Activated naive CD8-positive, alpha-beta T cell treated with anti-CD3 and anti-CD28 coated beads for 36 hours (primary cell): Measurements from ENCODE around the gene STXBP1. TPM values are rescaled to one million over a fixed set of nuclear protein-coding genes. Genes with fewer than 3 reads are reported as not detected.

ENCODE experiments used
- DNase-seq: peaks from one replicate; pipeline ENCODE4 v3.0.0; 2021
- H3K27ac Mint-ChIP-seq: one replicate; pipeline ENCODE4 v1.8.0; 2022; ENCODE audit warnings: mild to moderate bottlenecking, moderate library complexity, mixed read lengths
- H3K27me3 Mint-ChIP-seq: one replicate; pipeline ENCODE4 v1.8.0; 2022; ENCODE audit warnings: mild to moderate bottlenecking, mixed read lengths
- H3K36me3 Mint-ChIP-seq: one replicate; pipeline ENCODE4 v1.8.0; 2021; ENCODE audit warnings: mild to moderate bottlenecking, mixed read lengths
- H3K4me1 Mint-ChIP-seq: one replicate; pipeline ENCODE4 v1.8.0; 2021; ENCODE audit warnings: mixed read lengths
- H3K4me3 Mint-ChIP-seq: one replicate; pipeline ENCODE4 v1.8.0; 2022; ENCODE audit warnings: mild to moderate bottlenecking, moderate library complexity, mixed read lengths
- H3K9me3 Mint-ChIP-seq: one replicate; pipeline ENCODE4 v1.8.0; 2022; ENCODE audit warnings: mixed read lengths
- total RNA-seq, 2 experiments: library from RNA; stranded (reverse); gene quantifications; one replicate each; pipeline ENCODE4 v1.2.3, GENCODE V29; 2021

STXBP1 gene
- total RNA-seq, 2 experiments from 2014 or later: 18.8 to 19.9 TPM

DNA sequence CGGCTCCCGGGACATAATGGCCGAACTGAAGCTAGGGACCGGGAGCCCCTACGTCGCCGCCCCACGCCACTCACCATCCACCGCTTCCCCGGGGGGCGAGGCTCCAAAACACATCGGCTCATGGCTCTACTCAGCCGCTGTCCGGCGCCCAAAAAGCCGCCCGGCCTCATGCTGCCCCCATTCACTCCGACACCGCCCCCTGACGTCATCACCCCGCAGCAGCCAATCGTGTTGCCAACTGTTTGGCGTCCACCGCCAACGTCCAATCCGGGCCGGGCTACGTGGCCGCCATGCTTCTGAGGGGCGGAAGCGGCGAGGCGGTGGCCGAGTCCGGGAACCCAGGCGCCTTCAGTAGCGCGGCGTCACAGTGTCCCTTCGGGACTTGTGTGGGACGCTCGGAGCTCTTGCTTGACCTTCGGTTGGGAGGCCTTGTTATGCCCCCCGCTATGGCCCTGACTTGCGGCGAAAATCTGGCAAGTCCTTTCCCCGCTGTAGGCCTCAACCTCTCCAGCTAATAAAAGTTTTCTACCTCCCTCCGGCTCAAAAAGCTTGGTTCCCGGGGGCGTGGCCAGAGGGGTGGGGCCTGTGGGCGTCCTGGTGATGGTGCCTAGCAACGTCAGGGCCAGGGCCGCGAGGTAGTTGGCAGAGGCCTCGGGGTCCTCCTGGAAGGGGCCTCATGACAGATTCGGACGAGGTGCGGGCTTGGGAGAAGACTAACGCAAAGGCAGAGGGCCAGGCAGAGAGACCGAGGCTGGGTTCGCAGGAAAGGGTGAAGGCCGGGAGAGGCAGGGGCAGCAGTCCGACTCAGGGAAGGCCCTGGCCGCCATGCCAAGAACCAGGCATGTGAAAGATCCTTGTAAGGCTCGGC, 103.6 kb downstream of the STXBP1 start, which contains the start of the genes PTRH1 and TTC16:
TSS of gene PTRH1 (minus strand) at position 194 of the 868 bp plus-strand sequence. CDS start at position 170, 24 bp downstream.
TSS of gene TTC16 (plus strand) at position 610 of the 868 bp plus-strand sequence. CDS start at position 677, 67 bp downstream.
- Mint-ChIP-seq H3K4me3 (peak within 1 kb of the TSS; percentile 97), H3K36me3 (no peaks in the 10 kb centered on the region), H3K27ac (peak within 1 kb of the TSS; percentile 92), H3K9me3 (no peaks in the 10 kb centered on the region), H3K4me1 (peaks cover 27% of the 10 kb centered on the region), H3K27me3 (no peaks in the 10 kb centered on the region)
- DNase-seq: peak; percentile 99

DNA sequence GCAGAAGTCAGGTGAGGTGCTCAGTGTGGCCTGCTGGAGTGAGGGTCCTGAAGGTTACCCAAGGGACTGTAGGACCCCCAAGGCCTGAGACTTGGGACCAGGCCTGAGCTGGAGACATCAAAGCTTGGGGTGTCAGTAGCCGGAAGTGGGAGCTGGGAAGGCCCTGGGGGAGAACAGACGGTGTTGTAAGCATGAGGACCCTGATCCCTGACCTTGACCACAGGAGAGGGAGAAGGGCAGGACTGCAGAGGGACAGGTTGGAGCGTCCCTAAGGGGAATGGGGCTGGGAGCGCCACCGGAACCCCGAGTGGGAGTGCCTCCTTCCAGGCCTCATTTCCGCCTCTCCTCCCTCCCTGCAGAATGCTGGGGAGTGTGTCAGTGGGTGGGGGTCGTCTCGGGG, 104.3 kb downstream of the STXBP1 start:
- Mint-ChIP-seq H3K27me3 (no peaks in the 10 kb centered on the region), H3K27ac (peak overlapping the region; percentile 92), H3K36me3 (no peaks in the 10 kb centered on the region), H3K4me1 (peaks cover 26% of the 10 kb centered on the region), H3K4me3 (peak overlapping the region; percentile 97), H3K9me3 (no peaks in the 10 kb centered on the region)
- DNase-seq: no peak

- peaks cover 24% of the 10 kb centered on the region for H3K4me1 Mint-ChIP-seq
- no peaks in the 10 kb centered on the region for H3K36me3 Mint-ChIP-seq
- no peak overlapping the region for H3K4me3 Mint-ChIP-seq
- no peaks in the 10 kb centered on the region for H3K9me3 Mint-ChIP-seq
- no peaks in the 10 kb centered on the region for H3K27me3 Mint-ChIP-seq
- no peak for DNase-seq
- no peak overlapping the region for H3K27ac Mint-ChIP-seq
Measured at GRCh38 chr9:127717766-127718165, 105.7 kb downstream of the STXBP1 start.

DNA sequence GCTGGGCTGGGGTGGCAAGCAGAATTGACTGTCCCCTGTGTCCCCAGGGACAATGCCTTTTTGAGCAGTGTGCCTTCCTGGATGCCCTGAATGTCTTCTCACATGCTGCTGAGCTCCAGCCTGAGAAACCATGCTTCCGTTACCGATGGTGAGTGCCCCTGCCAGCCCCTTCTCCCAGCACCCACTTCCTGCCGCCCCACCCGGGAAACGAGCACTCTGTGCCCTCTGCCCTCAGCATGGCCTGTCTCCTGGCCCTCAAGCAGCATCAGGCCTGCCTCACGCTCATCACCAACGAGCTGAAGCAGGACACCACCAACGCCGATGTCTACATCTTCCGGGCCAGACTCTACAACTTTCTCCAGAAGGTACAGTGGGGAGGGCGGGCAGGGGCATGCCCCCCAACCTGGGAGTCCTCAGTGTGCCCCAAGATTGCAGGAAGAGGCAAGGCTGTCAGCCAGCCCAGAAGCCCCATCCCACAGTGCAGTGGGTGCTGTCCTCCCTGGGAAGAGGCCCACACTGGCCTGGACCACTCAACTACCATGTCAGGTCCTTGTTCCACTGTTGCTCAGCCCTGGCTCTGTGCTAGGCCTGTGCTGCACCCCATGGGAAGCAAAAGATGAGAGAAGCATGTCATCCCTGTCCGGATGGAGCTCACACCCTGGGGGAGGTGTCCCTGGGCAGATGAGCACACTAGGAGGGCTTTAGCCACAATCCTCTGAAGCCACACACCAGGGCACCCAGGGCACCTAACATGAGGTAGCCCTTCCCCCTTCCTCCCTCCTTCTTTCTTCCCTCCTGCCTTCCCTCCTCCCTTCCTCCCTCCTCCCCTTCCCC, 108.2 kb downstream of the STXBP1 start:
- Mint-ChIP-seq H3K36me3 (no peaks in the 10 kb centered on the region), H3K4me3 (peak overlapping the region; percentile 57), H3K27ac (peak overlapping the region; percentile 89), H3K9me3 (no peaks in the 10 kb centered on the region), H3K4me1 (peaks cover 21% of the 10 kb centered on the region), H3K27me3 (no peaks in the 10 kb centered on the region)
- DNase-seq: no peak

DNA sequence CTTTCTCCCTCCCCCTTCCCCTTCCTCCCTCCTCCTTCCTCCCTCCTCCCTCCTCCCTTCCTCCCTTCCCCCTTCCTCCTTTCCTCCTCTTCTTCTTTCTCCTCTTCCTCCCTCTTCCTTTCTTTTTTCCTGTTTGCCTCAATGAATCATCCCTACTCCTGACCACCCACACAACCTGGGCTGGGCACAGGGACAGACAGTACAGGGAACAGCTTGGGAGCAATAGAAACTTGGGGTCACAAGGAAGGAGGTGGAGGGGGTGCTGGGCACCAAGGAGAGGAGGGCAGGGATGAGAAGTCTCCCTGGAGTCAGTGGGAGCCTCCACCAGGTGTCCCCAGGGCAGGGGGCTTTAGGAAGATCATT, 108.8 kb downstream of the STXBP1 start:
- Mint-ChIP-seq H3K4me1 (peaks cover 21% of the 10 kb centered on the region), H3K27ac (peak overlapping the region; percentile 36), H3K27me3 (no peaks in the 10 kb centered on the region), H3K36me3 (no peaks in the 10 kb centered on the region), H3K9me3 (no peaks in the 10 kb centered on the region), H3K4me3 (no peak overlapping the region)
- no peak for DNase-seq

DNA sequence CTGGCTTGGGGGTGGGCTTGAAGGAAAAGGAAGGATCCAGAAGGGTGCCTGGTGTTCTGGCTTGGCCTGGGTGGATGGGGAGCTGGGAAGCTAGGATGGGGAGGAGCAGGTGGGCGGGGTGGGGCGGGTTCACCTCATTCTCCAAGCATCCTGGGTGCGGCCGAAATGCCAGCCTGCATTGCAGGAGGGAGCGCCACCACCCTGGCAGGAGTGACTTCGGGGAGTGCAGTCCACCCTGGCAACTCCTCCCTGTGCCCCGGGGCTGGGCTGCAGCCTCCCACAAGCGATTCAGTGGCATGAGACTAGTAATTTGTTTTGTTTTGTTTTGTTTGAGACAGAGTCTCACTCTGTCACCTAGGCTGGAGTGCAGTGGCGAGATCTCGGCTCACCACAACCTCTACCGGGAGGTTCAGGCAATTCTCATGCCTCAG, 109.3 kb downstream of the STXBP1 start:
- DNase-seq: no peak
- H3K4me1 Mint-ChIP-seq: peaks cover 15% of the 10 kb centered on the region
- H3K36me3 Mint-ChIP-seq: no peaks in the 10 kb centered on the region
- H3K27me3 Mint-ChIP-seq: no peaks in the 10 kb centered on the region
- no peak overlapping the region for H3K27ac Mint-ChIP-seq
- H3K4me3 Mint-ChIP-seq: no peak overlapping the region
- H3K9me3 Mint-ChIP-seq: no peaks in the 10 kb centered on the region

DNA sequence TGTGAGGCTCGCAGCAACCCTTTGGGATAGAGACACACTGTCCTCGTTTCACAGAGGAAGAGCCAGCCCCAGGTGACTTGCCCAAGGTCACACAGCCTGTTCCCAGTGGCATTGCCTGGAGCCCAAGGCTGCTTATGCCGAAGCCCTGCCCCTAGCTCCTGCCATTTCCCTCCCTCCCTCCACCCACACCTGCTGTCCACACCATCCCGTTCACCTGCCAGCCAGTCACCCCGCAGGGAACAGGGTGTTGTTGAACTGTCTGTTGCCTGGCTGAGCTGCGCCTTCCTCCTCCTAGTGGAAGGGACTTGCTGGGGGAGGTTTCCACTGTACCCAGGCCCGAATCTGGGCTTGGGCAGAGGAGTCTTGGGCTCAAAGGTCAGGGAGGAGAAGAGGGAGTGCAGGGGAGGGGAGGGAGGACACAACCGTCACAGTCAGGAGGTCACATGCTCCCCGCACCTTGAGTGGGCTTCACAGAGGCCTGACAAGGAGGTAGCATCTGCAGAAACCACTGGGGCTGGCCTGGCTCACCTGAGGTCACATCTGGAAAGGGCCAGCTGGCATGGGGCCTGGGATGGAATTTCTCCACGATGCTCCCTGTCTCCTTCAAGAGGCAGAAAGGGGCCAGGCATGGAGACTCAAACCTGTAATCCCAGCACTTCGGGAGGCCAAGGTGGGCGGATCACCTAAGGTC, 110.1 kb downstream of the STXBP1 start:
- peaks cover 15% of the 10 kb centered on the region for H3K4me1 Mint-ChIP-seq
- H3K27me3 Mint-ChIP-seq: no peaks in the 10 kb centered on the region
- DNase-seq: no peak
- H3K27ac Mint-ChIP-seq: no peak overlapping the region
- H3K36me3 Mint-ChIP-seq: no peaks in the 10 kb centered on the region
- no peaks in the 10 kb centered on the region for H3K9me3 Mint-ChIP-seq
- H3K4me3 Mint-ChIP-seq: no peak overlapping the region

DNA sequence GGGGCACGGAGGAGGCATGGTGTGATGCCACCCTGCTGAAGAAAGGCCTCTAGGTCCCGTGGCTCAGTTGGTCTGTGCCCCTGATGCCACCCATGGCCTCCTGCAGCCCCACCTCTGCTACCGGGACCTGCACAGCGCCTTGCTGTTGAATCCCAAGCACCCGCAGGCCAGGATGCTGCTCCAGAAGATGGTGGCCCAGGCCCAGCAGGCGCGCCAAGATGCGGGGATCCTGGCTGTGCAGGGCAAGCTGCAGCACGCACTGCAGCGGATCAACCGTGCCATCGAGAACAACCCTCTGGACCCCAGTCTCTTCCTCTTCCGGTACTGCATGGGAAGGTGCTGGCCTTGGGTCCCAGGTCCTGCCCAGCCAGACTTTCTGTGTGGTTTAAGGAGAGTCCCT, 110.9 kb downstream of the STXBP1 start:
- Mint-ChIP-seq H3K27me3 (no peaks in the 10 kb centered on the region), H3K4me3 (no peak overlapping the region), H3K27ac (no peak overlapping the region), H3K9me3 (no peaks in the 10 kb centered on the region), H3K4me1 (peaks cover 15% of the 10 kb centered on the region), H3K36me3 (no peaks in the 10 kb centered on the region)
- DNase-seq: no peak

DNA sequence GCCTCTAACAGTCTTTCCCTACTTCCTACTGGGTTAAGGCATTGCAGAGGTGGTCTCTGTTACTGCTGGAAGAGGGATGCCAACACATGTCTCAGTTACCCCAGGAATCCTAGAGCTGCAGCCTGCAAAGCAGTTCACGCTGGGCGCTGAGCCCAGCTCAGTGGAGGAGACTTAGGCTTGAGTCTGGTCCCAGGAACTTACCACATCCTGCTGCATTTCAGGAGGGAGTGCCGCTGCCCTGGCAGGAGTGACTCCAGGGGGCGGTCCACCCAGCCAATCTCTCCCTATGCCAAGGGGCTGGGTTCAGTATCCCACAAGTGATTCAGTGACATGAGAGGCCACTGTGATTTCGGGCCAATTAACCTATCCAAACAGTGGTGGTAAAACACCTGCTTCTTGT, 111.4 kb downstream of the STXBP1 start:
- Mint-ChIP-seq H3K27me3 (no peaks in the 10 kb centered on the region), H3K9me3 (no peaks in the 10 kb centered on the region), H3K4me1 (peaks cover 15% of the 10 kb centered on the region), H3K36me3 (no peaks in the 10 kb centered on the region), H3K4me3 (no peak overlapping the region), H3K27ac (no peak overlapping the region)
- no peak for DNase-seq

DNA sequence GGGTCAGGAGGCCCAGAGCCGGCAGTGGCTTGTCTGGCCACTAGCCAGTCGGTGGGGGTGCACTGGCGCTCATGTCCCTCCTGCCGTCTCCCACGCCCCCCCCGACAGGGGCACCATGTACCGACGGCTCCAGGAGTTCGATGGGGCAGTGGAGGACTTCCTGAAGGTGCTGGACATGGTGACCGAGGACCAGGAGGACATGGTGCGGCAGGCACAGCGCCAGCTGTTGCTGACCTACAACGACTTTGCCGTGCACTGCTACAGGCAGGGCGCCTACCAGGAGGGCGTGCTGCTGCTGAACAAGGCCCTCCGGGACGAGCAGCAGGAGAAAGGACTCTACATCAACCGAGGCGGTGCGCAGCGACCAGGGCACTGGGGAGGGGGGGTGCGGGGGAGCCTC, 111.9 kb downstream of the STXBP1 start:
- Mint-ChIP-seq H3K27ac (no peak overlapping the region), H3K4me1 (peaks cover 15% of the 10 kb centered on the region), H3K27me3 (no peaks in the 10 kb centered on the region), H3K4me3 (no peak overlapping the region), H3K36me3 (no peaks in the 10 kb centered on the region), H3K9me3 (no peaks in the 10 kb centered on the region)
- DNase-seq: no peak

DNA sequence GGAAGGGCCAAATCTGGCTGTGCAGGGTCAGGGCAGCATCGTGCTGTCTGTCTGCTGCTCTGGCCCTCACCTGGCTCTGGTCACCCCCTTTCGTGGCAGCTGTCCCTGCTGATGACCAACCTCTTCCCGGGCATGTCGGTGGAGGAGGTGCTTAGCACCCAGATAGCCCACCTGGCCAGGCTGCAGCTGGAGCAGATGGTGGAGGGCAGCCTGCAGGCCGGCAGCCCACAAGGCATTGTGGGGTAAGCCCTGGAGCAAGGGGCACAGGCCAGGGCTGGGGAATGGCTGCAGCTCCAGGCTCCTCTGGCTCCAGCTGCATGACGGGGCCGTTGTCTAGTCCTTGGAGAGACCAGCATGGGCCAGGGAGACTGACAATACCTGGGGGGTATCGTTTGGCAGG, 114.8 kb downstream of the STXBP1 start:
- no peaks in the 10 kb centered on the region for H3K27me3 Mint-ChIP-seq
- H3K27ac Mint-ChIP-seq: no peak overlapping the region
- no peak overlapping the region for H3K4me3 Mint-ChIP-seq
- no peaks in the 10 kb centered on the region for H3K9me3 Mint-ChIP-seq
- H3K4me1 Mint-ChIP-seq: no peaks in the 10 kb centered on the region
- H3K36me3 Mint-ChIP-seq: no peaks in the 10 kb centered on the region
- DNase-seq: no peak

GRCh38 chr9:127728808-127729207, 116.7 kb downstream of the STXBP1 start:
- no peak overlapping the region for H3K27ac Mint-ChIP-seq
- no peak for DNase-seq
- no peaks in the 10 kb centered on the region for H3K27me3 Mint-ChIP-seq
- no peaks in the 10 kb centered on the region for H3K36me3 Mint-ChIP-seq
- H3K9me3 Mint-ChIP-seq: no peaks in the 10 kb centered on the region
- H3K4me3 Mint-ChIP-seq: no peak overlapping the region
- H3K4me1 Mint-ChIP-seq: peaks cover 4% of the 10 kb centered on the region

GRCh38 chr9:127729522-127730256, 117.6 kb downstream of the STXBP1 start:
- Mint-ChIP-seq H3K4me1 (peaks cover 8% of the 10 kb centered on the region), H3K27ac (peak overlapping the region; percentile 42), H3K36me3 (no peaks in the 10 kb centered on the region)

GRCh38 chr9:127730262-127730661, 118.2 kb downstream of the STXBP1 start:
- Mint-ChIP-seq H3K9me3 (no peaks in the 10 kb centered on the region), H3K27me3 (no peaks in the 10 kb centered on the region), H3K4me1 (peaks cover 8% of the 10 kb centered on the region), H3K36me3 (no peaks in the 10 kb centered on the region), H3K4me3 (no peak overlapping the region), H3K27ac (no peak overlapping the region)
- no peak for DNase-seq

More at GRCh38 chr9:127729522-127730256, 117.6 kb downstream of the STXBP1 start:
- DNase-seq: no peak
- Mint-ChIP-seq H3K9me3 (no peaks in the 10 kb centered on the region), H3K27me3 (no peaks in the 10 kb centered on the region), H3K4me3 (no peak overlapping the region)
